Fibroblast of skin of left biceps (primary cell): ENCODE measurements around the gene SGPL1.

Experiments used
- DNase-seq, 2 experiments: peaks; one replicate each; pipeline ENCODE4 v3.0.0-alpha.2; 2013; ENCODE audit warnings: low read depth in 2 of 2

Gene SGPL1

GRCh38 chr10:70921285-70921684, 105.5 kb downstream of the SGPL1 start:
- no peak for DNase-seq

DNA sequence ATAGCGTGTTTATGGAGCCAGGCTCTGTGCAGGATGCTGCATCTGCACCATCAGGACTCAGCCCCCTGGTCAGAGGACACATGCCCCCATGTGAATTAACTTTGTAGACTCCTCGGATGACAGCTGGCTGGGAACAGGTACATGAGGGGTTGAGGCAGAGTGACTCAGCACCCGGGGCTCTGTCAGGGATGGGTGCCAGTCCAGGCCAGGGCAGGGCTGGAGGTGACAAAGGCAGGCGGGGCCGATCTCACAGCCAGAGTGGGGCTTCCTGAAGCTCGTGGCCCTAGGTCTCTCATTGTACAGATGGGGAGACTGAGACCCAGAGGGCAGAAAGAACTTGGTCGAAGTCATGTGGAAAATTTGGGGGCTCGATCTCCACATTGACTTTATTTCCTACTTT, 107.9 kb downstream of the SGPL1 start:
- DNase-seq = no peak

DNA sequence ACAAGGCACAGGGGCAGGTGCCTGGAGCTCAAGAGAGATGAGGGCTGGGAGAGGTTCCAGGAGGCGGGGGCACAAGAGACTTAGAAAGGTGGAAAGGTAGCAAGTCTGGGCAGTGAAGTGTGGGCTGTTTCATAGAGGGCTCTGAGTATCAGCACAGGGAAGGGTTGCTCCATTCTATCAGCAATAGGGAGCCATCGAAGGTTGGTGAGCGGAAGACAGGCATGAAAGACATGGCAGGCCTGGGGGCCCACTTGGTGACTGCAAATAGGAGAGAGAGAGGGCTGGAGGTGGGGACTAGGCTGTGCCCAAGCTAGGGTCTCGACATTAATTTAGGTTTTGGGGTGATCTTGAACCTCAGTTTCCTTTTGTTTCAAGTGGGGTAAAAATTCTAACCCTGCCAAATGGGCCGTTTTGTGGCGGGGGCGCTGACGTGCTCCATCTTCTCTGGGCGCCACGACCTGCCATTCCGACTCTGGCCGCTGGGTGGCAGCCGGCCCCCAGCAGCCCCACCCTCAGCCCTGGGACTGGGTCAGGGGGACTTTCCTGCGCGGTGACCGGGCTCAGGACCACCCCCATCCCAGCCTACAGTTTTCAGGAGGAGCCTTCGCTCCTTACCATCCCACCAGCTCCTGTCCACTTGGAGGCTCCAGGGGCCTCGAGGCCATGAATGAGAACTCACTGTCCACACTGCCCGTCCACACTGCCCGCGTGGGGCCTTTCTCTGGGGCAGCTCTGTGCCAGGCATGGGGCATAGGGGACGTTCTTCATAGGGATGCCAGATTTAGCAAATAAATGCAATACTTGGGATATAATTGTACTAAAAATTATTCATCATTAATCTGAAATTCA, 109.9 kb downstream of the SGPL1 start:
- no peak for DNase-seq

GRCh38 chr10:70926226-70927000, 110.7 kb downstream of the SGPL1 start:
- no peak for DNase-seq

- DNase-seq = no peak
These were observed 111.6 kb downstream of the SGPL1 start for GRCh38 chr10:70927189-70927943.

GRCh38 chr10:70928140-70928539, 112.4 kb downstream of the SGPL1 start:
- no peak for DNase-seq

DNA sequence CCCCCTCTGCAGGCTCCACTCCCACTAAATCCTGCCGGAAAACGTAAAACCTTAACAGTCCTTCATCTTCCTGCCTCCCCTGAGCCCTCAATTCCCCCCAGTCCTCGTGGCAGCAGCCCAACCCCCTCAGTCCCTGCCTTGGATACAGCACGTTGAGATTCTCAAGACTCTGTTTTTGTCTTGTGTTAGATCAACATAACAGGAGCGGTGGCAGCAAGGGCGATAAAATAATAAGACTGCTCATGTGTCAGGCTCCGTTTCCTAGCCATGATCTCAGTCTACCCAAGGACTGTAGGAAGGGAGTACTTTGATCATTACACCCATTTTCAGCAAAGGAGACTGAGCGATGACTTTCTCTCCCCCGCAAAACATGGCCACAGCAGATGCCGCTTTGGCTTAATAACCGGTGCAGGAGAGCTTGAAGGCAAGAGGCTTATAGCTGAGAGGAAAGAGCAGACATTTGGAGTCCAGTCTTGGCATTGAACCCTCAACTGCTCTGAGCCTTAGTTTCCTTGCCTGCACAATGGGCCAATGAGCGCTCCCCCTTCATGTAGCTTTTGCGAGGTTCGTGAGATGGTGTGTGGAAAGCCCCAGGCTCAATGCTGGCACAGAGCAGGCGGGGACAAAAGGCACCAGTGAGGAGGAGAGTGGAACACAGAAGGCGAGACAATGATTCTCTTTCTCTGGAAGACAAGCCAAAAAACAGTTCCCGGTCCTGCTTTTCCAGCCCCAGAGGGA, 114.7 kb downstream of the SGPL1 start:
- no peak for DNase-seq
